GM19372 (cell line): Measurements from ENCODE around the gene METAP2.

Experiments
- ATAC-seq: cut with Tn5 transposase; IDR thresholded peaks from one replicate; pipeline ENCODE4 v1.9.1; 2021; ENCODE audit warnings: mild to moderate bottlenecking, low read depth, moderate library complexity; ENCODE audit not compliant: unreplicated experiment

METAP2 gene

DNA sequence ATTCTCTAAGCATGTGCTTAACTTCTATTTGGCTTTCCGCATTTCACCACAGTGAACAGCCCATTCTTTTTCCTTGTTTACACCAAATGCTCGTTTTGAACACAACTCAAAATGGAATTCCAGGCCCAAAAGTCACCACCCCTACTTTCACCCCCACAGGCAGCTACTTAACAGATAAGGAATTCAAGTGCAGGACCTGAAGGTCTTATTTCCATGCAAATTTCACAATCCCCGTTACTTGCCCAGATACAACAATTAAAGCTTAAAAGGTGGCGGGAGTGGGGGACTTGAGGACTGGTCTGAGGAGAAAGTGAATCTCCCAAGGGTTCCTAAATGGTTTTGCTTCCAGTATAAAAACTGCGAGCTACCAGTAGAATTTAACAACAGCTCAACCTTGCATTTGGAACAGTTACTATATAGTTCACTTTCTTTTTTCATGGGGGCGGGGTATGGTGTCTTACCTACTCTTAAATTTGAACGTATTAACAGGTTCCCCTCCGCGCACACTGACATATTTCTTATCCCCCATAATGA is 73.6 kb downstream of the METAP2 start:
- ATAC-seq = no peak

DNA sequence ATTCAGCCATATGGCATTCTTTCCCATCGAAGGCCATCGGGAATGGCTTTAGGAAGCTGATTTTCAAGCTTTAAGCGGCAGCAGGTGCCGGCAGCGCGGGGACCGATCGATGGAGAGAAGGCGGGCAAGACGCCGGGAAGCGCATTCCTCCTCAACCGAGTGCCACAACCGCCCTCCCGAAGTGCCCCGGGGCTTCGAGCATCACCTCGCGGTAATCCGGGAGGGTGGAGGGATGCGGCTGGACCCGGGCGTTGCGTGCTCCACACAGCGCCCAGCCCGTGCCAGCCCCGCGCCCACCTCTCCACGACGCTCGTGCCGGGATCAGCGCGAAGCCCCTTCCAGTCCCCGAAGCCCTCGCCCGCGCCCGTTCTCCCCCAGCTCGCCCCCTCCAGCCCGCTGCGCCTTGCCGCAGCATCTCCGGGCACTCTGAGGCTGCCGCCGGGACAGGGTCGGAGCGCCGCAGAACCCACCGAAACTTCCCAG is 74.1 kb downstream of the METAP2 start:
- no peak for ATAC-seq

DNA sequence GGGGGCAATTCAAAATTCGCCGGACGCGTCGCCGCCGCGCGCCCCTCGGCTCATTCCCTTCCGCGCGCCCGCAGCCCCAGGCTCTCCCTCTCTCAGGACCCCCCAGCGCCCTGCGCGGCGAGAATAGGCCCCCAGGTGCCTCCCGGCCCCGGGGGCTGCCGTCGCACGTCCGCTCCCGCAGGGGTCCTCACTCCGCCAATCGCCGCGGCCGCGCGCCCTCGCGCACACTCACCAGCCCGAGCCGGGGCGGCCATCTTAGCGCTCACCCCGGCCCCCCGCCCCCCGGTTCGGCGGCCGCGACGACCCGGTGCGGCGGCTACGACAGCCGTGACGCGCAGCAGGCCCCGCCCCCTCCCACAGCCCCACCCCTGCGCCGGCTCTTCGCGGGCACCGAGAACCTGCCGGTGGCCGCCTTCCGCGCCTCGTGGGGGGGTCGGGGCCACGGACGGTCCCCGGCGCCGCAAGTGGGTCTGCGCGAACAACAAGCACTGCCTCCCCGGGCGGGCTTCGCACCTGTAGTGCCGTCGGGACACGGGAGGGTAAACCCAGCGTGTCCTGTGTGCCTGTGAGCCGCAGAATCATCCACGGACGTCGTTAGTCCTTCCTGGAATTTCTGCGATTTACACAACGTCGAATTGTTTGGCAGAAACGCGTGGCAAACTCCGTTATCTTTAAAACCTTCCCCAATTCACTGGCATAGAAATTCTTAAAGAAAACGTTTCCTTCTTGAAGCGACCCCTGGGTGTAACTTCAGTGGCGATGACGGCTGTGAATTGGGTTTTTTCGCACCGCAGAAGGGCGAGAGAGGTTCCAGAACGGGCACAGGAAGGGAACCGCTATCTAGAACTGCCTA is 74.8 kb downstream of the METAP2 start:
- ATAC-seq = no peak

DNA sequence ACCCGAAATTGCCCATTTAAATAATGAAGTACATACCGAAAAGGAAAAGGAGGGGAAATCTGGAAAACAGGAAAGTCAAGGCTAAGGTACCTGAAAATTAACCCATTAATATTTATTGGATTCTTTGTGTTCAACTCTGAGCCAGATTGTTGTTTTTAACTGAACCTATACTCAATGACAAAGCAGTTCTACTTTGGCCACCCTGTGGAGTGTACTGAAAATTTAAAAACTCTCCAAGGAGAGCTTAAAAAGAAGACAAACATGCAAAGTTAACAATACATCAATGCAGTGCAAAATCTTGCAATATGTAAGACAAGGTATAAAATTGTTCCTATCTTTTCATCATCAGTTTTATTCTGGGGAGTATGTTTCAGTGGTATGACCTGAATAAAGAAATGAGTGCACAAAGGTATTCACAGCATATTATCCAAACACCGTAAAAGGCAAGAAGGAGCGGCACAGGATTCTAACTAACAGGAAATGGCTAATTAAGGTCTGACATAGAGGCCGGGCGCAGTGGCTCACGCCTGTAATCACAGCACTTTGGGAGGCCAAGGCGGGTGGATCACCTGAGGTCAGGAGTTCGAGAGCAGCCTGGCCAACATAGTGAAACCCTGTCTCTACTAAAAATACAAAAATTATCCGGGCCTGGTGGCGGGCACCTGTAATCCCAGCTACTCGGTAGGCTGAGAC is 75.6 kb downstream of the METAP2 start:
- ATAC-seq = no peak

DNA sequence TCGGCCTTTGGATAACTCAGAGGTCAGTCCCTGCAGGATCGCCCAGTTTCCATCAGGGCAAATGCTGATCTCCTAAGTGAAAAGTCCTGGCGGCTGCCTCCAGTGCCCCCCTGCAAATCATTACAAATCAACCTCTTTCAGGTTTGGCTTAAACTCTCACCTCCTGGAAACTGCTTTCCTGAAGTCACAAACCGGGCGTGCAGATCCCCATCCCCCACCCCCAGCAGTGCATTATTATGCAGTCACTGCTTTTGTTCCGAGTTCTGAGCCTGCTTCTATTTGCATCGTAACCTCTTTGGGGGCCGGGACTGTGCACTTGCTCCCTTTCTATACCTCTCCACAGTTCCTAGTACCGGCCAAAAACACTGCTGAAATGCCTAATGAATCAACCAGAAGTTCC is 77.4 kb downstream of the METAP2 start, which contains the start of gene USP44:
USP44 (minus strand) TSS at position 172 of the 400 bp plus-strand sequence. CDS start 17,220 bp downstream, outside the sequence.
- ATAC-seq = no peak

DNA sequence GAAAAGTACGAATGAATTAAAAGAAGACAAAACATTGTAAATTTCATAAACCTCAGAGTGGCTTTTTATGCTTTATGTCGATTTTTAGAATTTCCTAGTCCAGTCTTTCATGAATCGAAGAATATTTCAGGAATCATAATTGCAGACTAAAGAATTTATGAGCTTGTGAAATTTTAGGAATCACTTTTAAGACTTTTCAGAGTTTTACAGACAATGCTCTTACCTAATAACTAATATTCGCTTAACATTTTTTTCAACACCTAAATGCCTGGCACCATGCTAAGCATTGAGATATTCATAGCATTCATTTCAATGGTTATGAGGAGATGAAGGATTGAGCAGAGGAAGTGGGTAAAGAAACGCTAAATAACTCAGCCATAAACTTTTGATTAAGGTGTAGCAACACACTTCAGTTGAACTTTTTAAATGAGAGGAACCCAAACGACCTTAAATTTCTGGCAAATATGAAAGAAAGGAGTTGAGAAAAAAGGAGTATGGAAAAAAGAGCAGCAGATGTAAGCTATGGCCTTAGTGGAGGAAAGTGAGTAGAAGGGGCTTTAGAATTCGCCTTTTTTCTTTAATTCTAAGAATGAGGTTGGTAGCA is 78.1 kb downstream of the METAP2 start:
- no peak for ATAC-seq

DNA sequence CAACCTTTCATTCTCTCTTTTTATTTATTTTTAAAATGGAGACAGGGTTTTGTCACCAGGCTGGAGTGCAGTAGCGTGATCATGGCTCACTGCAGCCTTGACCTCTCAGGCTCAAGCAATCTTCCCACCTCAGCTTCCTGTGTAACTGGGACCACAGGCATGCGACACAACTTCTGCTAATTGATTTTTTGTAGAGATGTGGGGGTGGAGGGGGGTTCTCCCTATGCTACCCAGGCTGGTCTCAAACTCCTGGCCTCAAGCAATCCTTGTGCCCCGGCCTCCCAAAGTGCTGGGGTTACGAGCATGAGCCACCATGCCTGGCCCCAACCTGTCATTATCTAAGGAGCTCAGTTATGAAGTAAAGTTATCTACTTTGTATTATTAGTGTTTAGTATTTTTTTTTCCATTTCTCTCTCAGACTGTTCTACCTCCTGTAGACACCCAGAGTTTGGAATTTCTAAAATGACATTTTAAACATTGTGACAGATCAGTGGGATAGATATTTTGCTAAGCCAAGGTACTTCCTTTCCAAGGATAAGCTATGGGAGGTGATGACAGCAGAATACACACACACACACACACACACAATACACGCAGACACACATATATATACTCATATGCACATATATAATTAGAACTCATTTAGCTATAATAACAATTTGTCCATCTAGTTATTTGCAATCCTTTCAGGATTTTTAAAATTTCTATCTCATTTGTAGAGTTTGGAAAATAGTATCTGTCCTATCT is 79.4 kb downstream of the METAP2 start:
- ATAC-seq = no peak

DNA sequence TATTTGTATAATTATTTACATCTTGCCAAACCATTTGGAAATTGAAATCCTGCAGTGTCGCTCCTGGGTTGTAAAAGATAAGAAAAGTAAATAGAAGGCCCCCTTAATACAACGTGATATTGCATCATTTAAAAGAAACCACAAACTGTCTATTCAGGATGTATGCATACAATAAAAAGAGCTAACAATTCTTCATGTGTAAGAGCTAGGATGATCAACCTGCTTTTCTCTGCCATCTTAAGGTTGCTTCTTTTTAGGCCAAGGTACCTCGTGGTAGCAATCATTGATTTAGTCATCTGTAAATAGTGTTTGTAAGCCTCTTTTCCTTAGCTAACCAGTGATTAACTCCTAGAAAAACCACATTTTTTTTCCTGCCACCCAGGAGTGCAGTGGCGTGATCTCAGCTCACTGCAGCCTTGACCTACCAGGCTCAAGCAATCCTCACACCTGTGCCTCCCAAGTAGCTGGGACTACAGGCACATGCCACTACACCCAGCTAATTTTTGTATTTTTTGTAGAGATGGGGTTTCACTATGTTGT is 80.7 kb downstream of the METAP2 start:
- ATAC-seq = no peak

DNA sequence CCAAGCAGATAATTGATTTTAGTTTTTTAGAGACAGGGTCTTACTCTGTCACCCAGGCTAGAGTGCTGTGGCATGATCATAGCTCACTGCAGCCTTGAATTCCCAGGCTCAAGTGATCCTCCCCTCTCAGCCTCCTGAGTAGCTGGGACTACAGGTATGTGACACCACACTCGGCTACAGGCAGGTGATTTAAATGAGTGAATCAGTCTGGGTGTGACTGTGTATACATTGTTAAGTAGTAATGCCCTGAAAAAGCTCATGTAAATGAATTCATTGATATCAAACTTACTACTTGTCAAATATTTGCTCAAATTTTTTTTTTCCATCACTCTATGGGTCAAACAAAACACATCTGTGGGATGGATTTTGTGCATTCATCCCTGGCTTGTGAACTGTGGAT is 83.7 kb downstream of the METAP2 start:
- no peak for ATAC-seq
